IgD-negative memory B cell (primary cell): ENCODE data around the gene FAT3. TPM values are rescaled to one million over a fixed set of nuclear protein-coding genes. Genes with fewer than 3 reads are reported as not detected.

Experiments
- H3K27ac Mint-ChIP-seq, 3 donors: one replicate each; pipeline ENCODE4 v1.8.0; 2020 to 2022; ENCODE audit warnings: mild to moderate bottlenecking in 3 of 3, mixed read lengths in 3 of 3, moderate library complexity in 1 of 3
- H3K27me3 Mint-ChIP-seq: one replicate; pipeline ENCODE4 v1.8.0; 2021; ENCODE audit warnings: mixed read lengths
- H3K36me3 Mint-ChIP-seq: one replicate; pipeline ENCODE4 v1.8.0; 2020; ENCODE audit warnings: mild to moderate bottlenecking, mixed read lengths
- H3K4me1 Mint-ChIP-seq, 3 donors: one replicate each; pipeline ENCODE4 v1.8.0; 2020 to 2022; ENCODE audit warnings: mixed read lengths in 3 of 3, mild to moderate bottlenecking in 1 of 3
- H3K4me3 Mint-ChIP-seq, 4 donors: one replicate each; pipeline ENCODE4 v1.8.0; 2020 to 2022; ENCODE audit warnings: mild to moderate bottlenecking in 4 of 4, mixed read lengths in 4 of 4, moderate library complexity in 3 of 4
- H3K9me3 Mint-ChIP-seq, 3 donors: one replicate each; pipeline ENCODE4 v1.8.0; 2020 to 2021; ENCODE audit warnings: mixed read lengths in 3 of 3, mild to moderate bottlenecking in 1 of 3
- polyA plus RNA-seq: library from polyadenylated mRNA; unstranded; fragments of 300-500 nt; fragmentation: Illumina TruSeq; gene quantifications from one replicate; pipeline ENCODE4 v1.2.3, GENCODE V29; 2021

Gene FAT3
- polyA plus RNA-seq, 1 donor from 2014 or later: not detected

- no peaks in the 10 kb centered on the region for H3K4me1 Mint-ChIP-seq
- H3K27me3 Mint-ChIP-seq: no peaks in the 10 kb centered on the region
- H3K9me3 Mint-ChIP-seq: peaks cover 0 to 7% (median 0%) of the 10 kb centered on the region in 3 donors
- no peak overlapping the region for H3K27ac Mint-ChIP-seq
- no peak overlapping the region for H3K4me3 Mint-ChIP-seq
- H3K36me3 Mint-ChIP-seq: no peaks in the 10 kb centered on the region
Observed at GRCh38 chr11:92253945-92254344, 29.3 kb downstream of the FAT3 start.

- Mint-ChIP-seq H3K36me3 (no peaks in the 10 kb centered on the region), H3K27me3 (no peaks in the 10 kb centered on the region), H3K27ac (no peak overlapping the region), H3K4me1 (no peaks in the 10 kb centered on the region), H3K4me3 (no peak overlapping the region), H3K9me3 (peaks cover 0 to 4% (median 2%) of the 10 kb centered on the region in 3 donors)
Observed at GRCh38 chr11:92257536-92257935, 32.9 kb downstream of the FAT3 start.

- Mint-ChIP-seq H3K4me3 (no peak overlapping the region), H3K9me3 (peaks cover 0 to 4% (median 2%) of the 10 kb centered on the region in 3 donors), H3K4me1 (no peaks in the 10 kb centered on the region), H3K27me3 (no peaks in the 10 kb centered on the region), H3K27ac (no peak overlapping the region), H3K36me3 (peaks cover 2% of the 10 kb centered on the region)
Observed at GRCh38 chr11:92259861-92260260, 35.2 kb downstream of the FAT3 start.

- H3K4me3 Mint-ChIP-seq: no peak overlapping the region
- H3K4me1 Mint-ChIP-seq: no peaks in the 10 kb centered on the region
- peaks cover 0 to 4% (median 0%) of the 10 kb centered on the region in 3 donors for H3K9me3 Mint-ChIP-seq
- H3K36me3 Mint-ChIP-seq: peaks cover 2% of the 10 kb centered on the region
- no peak overlapping the region for H3K27ac Mint-ChIP-seq
- no peaks in the 10 kb centered on the region for H3K27me3 Mint-ChIP-seq
Observed at GRCh38 chr11:92264350-92264749, 39.7 kb downstream of the FAT3 start.

GRCh38 chr11:92266806-92267205 is 42.2 kb downstream of the FAT3 start:
- no peaks in the 10 kb centered on the region for H3K4me1 Mint-ChIP-seq
- no peak overlapping the region for H3K27ac Mint-ChIP-seq
- no peak overlapping the region for H3K4me3 Mint-ChIP-seq
- peaks cover 2% of the 10 kb centered on the region for H3K36me3 Mint-ChIP-seq
- H3K27me3 Mint-ChIP-seq: no peaks in the 10 kb centered on the region
- H3K9me3 Mint-ChIP-seq: peaks cover 0 to 4% (median 0%) of the 10 kb centered on the region in 3 donors

- Mint-ChIP-seq H3K4me3 (peak overlapping the region in 1 of 4 donors; percentile 51), H3K36me3 (peaks cover 2% of the 10 kb centered on the region), H3K4me1 (no peaks in the 10 kb centered on the region), H3K9me3 (peaks cover 0 to under 1% (median 0%) of the 10 kb centered on the region in 3 donors), H3K27me3 (no peaks in the 10 kb centered on the region), H3K27ac (no peak overlapping the region)
Observed at GRCh38 chr11:92267278-92267677, 42.7 kb downstream of the FAT3 start.

- Mint-ChIP-seq H3K36me3 (peaks cover 3% of the 10 kb centered on the region), H3K27me3 (no peaks in the 10 kb centered on the region), H3K4me3 (no peak overlapping the region), H3K27ac (no peak overlapping the region), H3K4me1 (no peaks in the 10 kb centered on the region), H3K9me3 (no peaks in the 10 kb centered on the region)
Observed at GRCh38 chr11:92267968-92268367, 43.4 kb downstream of the FAT3 start.

- H3K4me1 Mint-ChIP-seq: no peaks in the 10 kb centered on the region
- no peak overlapping the region for H3K27ac Mint-ChIP-seq
- H3K9me3 Mint-ChIP-seq: no peaks in the 10 kb centered on the region
- no peak overlapping the region for H3K4me3 Mint-ChIP-seq
- no peaks in the 10 kb centered on the region for H3K27me3 Mint-ChIP-seq
- peaks cover 1% of the 10 kb centered on the region for H3K36me3 Mint-ChIP-seq
Observed at GRCh38 chr11:92268546-92268945, 43.9 kb downstream of the FAT3 start.

- no peaks in the 10 kb centered on the region for H3K4me1 Mint-ChIP-seq
- no peak overlapping the region for H3K27ac Mint-ChIP-seq
- H3K36me3 Mint-ChIP-seq: peaks cover 1% of the 10 kb centered on the region
- no peak overlapping the region for H3K4me3 Mint-ChIP-seq
- H3K27me3 Mint-ChIP-seq: no peaks in the 10 kb centered on the region
- H3K9me3 Mint-ChIP-seq: no peaks in the 10 kb centered on the region
Observed at GRCh38 chr11:92269021-92269420, 44.4 kb downstream of the FAT3 start.

- H3K27ac Mint-ChIP-seq: no peak overlapping the region
- H3K4me3 Mint-ChIP-seq: no peak overlapping the region
- no peaks in the 10 kb centered on the region for H3K27me3 Mint-ChIP-seq
- no peaks in the 10 kb centered on the region for H3K9me3 Mint-ChIP-seq
- no peaks in the 10 kb centered on the region for H3K4me1 Mint-ChIP-seq
- peaks cover 1% of the 10 kb centered on the region for H3K36me3 Mint-ChIP-seq
Observed at GRCh38 chr11:92269841-92270240, 45.2 kb downstream of the FAT3 start.

- no peak overlapping the region for H3K27ac Mint-ChIP-seq
- peaks cover 3% of the 10 kb centered on the region for H3K36me3 Mint-ChIP-seq
- no peaks in the 10 kb centered on the region for H3K27me3 Mint-ChIP-seq
- H3K4me3 Mint-ChIP-seq: no peak overlapping the region
- peaks cover 0 to 3% (median 0%) of the 10 kb centered on the region in 3 donors for H3K9me3 Mint-ChIP-seq
- no peaks in the 10 kb centered on the region for H3K4me1 Mint-ChIP-seq
Observed at GRCh38 chr11:92272651-92273050, 48.0 kb downstream of the FAT3 start.
